Caco-2 (cell line): ENCODE results near the gene KRT35. TPM values are rescaled to one million over a fixed set of nuclear protein-coding genes. Genes with fewer than 3 reads are reported as not detected.
A peak's percentile ranks its signal among the peaks of the same experiment; 100 is the strongest.

Experiments
- BruUV-seq: library from RNA; stranded (reverse); fragments of 400-500 nt; replicated peaks from 2 replicates; lab custom pipeline; 2021; lab: Mats Ljungman, UMichigan
- CTCF ChIA-PET: fragments of 300-600 bp; sonication (Branson Sonifier 250); formaldehyde crosslinking; loops from one replicate; lab custom pipeline; 2022; ENCODE audit warnings: antibody characterized with exemption; lab: Charles Lee
- POLR2A ChIA-PET: fragments of 300-600 bp; sonication (Branson Sonifier 250); formaldehyde crosslinking; loops from one replicate; lab custom pipeline; 2022; ENCODE audit warnings: antibody characterized with exemption; lab: Charles Lee
- DNase-seq, 2 experiments: peaks; one replicate each; pipeline versions ENCODE4 v3.0.0 to v3.0.0-alpha.2; 2020 to 2022
- H3K27me3 ChIP-seq: replicated peaks from 2 replicates; pipeline ENCODE4 v1.6.0; 2011; ENCODE audit warnings: low read length; ENCODE audit not compliant: control insufficient read depth, insufficient read depth
- H3K36me3 ChIP-seq: 2 replicates; pipeline ENCODE4 v1.5.1; 2011; ENCODE audit warnings: low read length; ENCODE audit not compliant: control insufficient read depth, insufficient read depth
- H3K4me1 ChIP-seq: fragments of 250-450 bp; sonication (Bioruptor Pico); 2 replicates; pipeline ENCODE4 v1.5.1; 2020; ENCODE audit warnings: mild to moderate bottlenecking
- H3K4me3 ChIP-seq: 2 replicates; pipeline ENCODE4 v1.5.1; 2011; ENCODE audit warnings: low read depth, mild to moderate bottlenecking, control low read depth, low read length
- H3K9me3 ChIP-seq: fragments of 250-450 bp; sonication (Bioruptor Pico); 2 replicates; pipeline ENCODE4 v1.5.1; 2020; ENCODE audit warnings: mild to moderate bottlenecking, moderate library complexity
- H3K27ac Mint-ChIP-seq: one replicate; pipeline ENCODE4 v1.8.0; 2022; ENCODE audit warnings: mixed read lengths; ENCODE audit not compliant: unreplicated experiment
- H3K27me3 Mint-ChIP-seq: one replicate; pipeline ENCODE4 v1.8.0; 2022; ENCODE audit warnings: mixed read lengths; ENCODE audit not compliant: insufficient read depth, unreplicated experiment
- H3K36me3 Mint-ChIP-seq: one replicate; pipeline ENCODE4 v1.8.0; 2022; ENCODE audit warnings: mild to moderate bottlenecking, mixed read lengths; ENCODE audit not compliant: insufficient read depth, unreplicated experiment
- H3K4me1 Mint-ChIP-seq: one replicate; pipeline ENCODE4 v1.8.0; 2022; ENCODE audit warnings: low read depth, mixed read lengths; ENCODE audit not compliant: unreplicated experiment
- H3K4me3 Mint-ChIP-seq: one replicate; pipeline ENCODE4 v1.8.0; 2022; ENCODE audit warnings: mild to moderate bottlenecking, moderate library complexity, mixed read lengths; ENCODE audit not compliant: unreplicated experiment
- H3K9me3 Mint-ChIP-seq: one replicate; pipeline ENCODE4 v1.8.0; 2022; ENCODE audit warnings: mixed read lengths; ENCODE audit not compliant: unreplicated experiment
- intact Hi-C: fragments of 100-400 bp; cut with micrococcal nuclease; formaldehyde crosslinking; loops from one replicate; pipeline ENCODE4 v1.10.0; 2022; ENCODE audit not compliant: unreplicated experiment
- total RNA-seq: library from RNA; stranded (reverse); gene quantifications from 2 replicates; pipeline ENCODE4 v1.2.3, GENCODE V29; 2022
- TF ChIP-seq, protein P1 (sequence below), 2 experiments: fragments of 200-600 bp in 1 of 2; IDR thresholded peaks; 1 replicate in 1 of 2; 2 replicates in 1 of 2; pipeline versions ENCODE4 v1.5.1 to v1.8.0; 2011 to 2022; ENCODE audit warnings: antibody characterized with exemption in 1 of 2, control low read depth in 1 of 2, inconsistent platforms in 1 of 2, low read depth in 1 of 2, low read length in 1 of 2, mild to moderate bottlenecking in 1 of 2, moderate library complexity in 1 of 2; ENCODE audit not compliant: insufficient read depth in 1 of 2, severe bottlenecking in 1 of 2, unreplicated experiment in 1 of 2

The KRT35 gene
- total RNA-seq, 1 experiment from 2014 or later = not detected

DNA sequence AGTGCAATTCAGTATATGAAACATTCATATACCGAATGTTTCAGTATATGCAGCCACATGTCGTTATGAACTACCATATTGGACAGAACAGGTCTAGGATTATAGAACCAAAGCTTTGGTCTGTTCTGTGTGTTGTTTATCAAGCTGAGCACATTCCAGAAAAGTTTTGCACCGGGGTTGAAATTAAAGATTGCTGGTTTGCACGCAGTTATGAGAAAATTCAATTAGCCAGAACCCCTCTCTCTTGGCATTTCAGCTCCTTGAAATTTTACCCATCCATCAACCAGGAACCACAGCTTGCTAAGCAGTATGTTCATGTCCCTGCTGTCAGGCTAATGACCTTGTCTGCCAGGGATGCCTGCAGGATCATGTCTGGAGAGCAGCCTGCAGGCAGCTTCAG lies 23.3 kb downstream of the KRT35 start:
- no peaks in the 10 kb centered on the region for H3K27me3 ChIP-seq
- Mint-ChIP-seq H3K4me1 (no peaks in the 10 kb centered on the region), H3K36me3 (no peaks in the 10 kb centered on the region), H3K27me3 (no peaks in the 10 kb centered on the region), H3K4me3 (no peak overlapping the region), H3K27ac (no peak overlapping the region), H3K9me3 (no peaks in the 10 kb centered on the region)
- TF ChIP-seq, protein P1, sequence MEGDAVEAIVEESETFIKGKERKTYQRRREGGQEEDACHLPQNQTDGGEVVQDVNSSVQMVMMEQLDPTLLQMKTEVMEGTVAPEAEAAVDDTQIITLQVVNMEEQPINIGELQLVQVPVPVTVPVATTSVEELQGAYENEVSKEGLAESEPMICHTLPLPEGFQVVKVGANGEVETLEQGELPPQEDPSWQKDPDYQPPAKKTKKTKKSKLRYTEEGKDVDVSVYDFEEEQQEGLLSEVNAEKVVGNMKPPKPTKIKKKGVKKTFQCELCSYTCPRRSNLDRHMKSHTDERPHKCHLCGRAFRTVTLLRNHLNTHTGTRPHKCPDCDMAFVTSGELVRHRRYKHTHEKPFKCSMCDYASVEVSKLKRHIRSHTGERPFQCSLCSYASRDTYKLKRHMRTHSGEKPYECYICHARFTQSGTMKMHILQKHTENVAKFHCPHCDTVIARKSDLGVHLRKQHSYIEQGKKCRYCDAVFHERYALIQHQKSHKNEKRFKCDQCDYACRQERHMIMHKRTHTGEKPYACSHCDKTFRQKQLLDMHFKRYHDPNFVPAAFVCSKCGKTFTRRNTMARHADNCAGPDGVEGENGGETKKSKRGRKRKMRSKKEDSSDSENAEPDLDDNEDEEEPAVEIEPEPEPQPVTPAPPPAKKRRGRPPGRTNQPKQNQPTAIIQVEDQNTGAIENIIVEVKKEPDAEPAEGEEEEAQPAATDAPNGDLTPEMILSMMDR (IDR thresholded peaks at IDR 0.05; ENCODE audit: insufficient read depth in 1 of 2, low read depth in 1 of 2, low read length in 1 of 2, severe bottlenecking in 1 of 2, unreplicated experiment in 1 of 2) = no peak
- no peak overlapping the region for H3K4me3 ChIP-seq
- ChIA-PET POLR2A (no interaction called here), CTCF (no interaction called here)
- no peaks in the 10 kb centered on the region for H3K4me1 ChIP-seq
- no TSS peak for BruUV-seq
- DNase-seq = no peak
- H3K9me3 ChIP-seq = no peaks in the 10 kb centered on the region
- no peaks in the 10 kb centered on the region for H3K36me3 ChIP-seq
- intact Hi-C loops = no loop called here

DNA sequence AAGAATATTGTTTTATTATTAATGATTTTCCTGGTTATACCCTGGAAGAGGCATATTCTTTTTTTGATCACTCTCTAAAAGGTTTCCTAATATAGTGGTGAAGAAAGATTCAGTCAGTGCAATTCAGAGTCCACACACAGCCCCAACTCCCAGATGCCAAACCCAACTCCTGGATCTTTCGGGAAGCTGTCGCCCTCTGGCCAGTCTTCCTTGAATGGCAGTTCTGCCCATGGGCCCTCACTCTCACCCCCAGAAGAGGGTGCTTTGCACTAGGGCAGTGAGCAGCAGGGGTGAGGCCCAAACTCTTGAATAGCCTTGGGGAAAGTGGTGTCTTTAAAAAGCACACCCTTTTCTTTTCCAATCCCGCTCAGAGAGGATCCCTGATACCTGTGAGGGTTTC lies 24.7 kb downstream of the KRT35 start:
- no peaks in the 10 kb centered on the region for H3K27me3 Mint-ChIP-seq
- H3K9me3 Mint-ChIP-seq = peaks cover 7% of the 10 kb centered on the region
- H3K4me3 Mint-ChIP-seq = no peak overlapping the region
- intact Hi-C loops = no loop called here
- no peaks in the 10 kb centered on the region for H3K27me3 ChIP-seq
- H3K4me3 ChIP-seq = no peak overlapping the region
- DNase-seq = no peak
- ChIA-PET POLR2A (no interaction called here), CTCF (no interaction called here)
- H3K4me1 ChIP-seq = no peaks in the 10 kb centered on the region
- H3K4me1 Mint-ChIP-seq = peaks cover 3% of the 10 kb centered on the region
- TF ChIP-seq, protein P1 (IDR thresholded peaks at IDR 0.05; ENCODE audit: insufficient read depth in 1 of 2, low read depth in 1 of 2, low read length in 1 of 2, severe bottlenecking in 1 of 2, unreplicated experiment in 1 of 2) = peak in 1 of 2 experiments; percentile 8
- no TSS peak for BruUV-seq
- no peak overlapping the region for H3K27ac Mint-ChIP-seq
- no peaks in the 10 kb centered on the region for H3K36me3 ChIP-seq
- no peaks in the 10 kb centered on the region for H3K36me3 Mint-ChIP-seq
- peaks cover 7% of the 10 kb centered on the region; the same call in 1 of the 2 replicates for H3K9me3 ChIP-seq

DNA sequence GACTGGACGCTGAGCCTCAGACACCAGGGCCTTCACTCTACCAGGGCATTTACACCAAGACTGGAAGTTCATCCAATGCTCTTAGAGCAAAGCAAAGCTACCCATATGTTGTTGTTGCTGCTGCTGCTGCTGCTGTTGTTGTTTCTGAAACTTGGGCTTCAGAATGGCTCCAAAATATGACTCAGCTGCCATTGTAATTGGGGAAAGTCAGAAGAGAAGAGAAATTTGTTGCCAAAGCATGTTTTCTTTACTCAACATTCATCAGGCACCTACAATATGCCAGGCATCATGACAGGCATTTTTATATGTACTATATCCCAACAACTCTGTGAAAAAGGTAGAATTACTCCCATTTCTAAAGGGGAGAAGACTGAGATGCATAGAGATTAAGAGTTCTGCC lies 25.7 kb downstream of the KRT35 start:
- BruUV-seq = no TSS peak
- H3K9me3 ChIP-seq = peaks cover 8% of the 10 kb centered on the region; the same call in 1 of the 2 replicates
- H3K4me1 Mint-ChIP-seq = peaks cover 6% of the 10 kb centered on the region
- intact Hi-C loops = no loop called here
- POLR2A ChIA-PET = no interaction called here
- H3K27me3 Mint-ChIP-seq = no peaks in the 10 kb centered on the region
- H3K36me3 Mint-ChIP-seq = no peaks in the 10 kb centered on the region
- no peak overlapping the region for H3K4me3 ChIP-seq
- no peaks in the 10 kb centered on the region for H3K4me1 ChIP-seq
- CTCF ChIA-PET = no interaction called here
- DNase-seq = no peak
- H3K4me3 Mint-ChIP-seq = no peak overlapping the region
- no peaks in the 10 kb centered on the region for H3K27me3 ChIP-seq
- H3K9me3 Mint-ChIP-seq = peaks cover 17% of the 10 kb centered on the region
- no peak overlapping the region for H3K27ac Mint-ChIP-seq
- TF ChIP-seq, protein P1 (IDR thresholded peaks at IDR 0.05; ENCODE audit: insufficient read depth in 1 of 2, low read depth in 1 of 2, low read length in 1 of 2, severe bottlenecking in 1 of 2, unreplicated experiment in 1 of 2) = no peak
- no peaks in the 10 kb centered on the region for H3K36me3 ChIP-seq
